ENCODE data around the gene UNC13A.

Gene UNC13A

GRCh38 chr19:17703824-17704463, 15.8 kb upstream of the UNC13A start:
- DNase-seq, result peak; percentile 79

GRCh38 chr19:17695198-17695597, 7.0 kb upstream of the UNC13A start:
- DNase-seq, result no peak

GRCh38 chr19:17692566-17692965, 4.4 kb upstream of the UNC13A start:
- no peak for DNase-seq

- DNase-seq, result no peak
These were observed 870 bp upstream of the UNC13A start for GRCh38 chr19:17688853-17689595.

GRCh38 chr19:17687141-17687856, 855 bp downstream of the UNC13A start:
- DNase-seq, result no peak

- DNase-seq, result no peak
These were observed 1.5 kb downstream of the UNC13A start for GRCh38 chr19:17686592-17687024.

DNA sequence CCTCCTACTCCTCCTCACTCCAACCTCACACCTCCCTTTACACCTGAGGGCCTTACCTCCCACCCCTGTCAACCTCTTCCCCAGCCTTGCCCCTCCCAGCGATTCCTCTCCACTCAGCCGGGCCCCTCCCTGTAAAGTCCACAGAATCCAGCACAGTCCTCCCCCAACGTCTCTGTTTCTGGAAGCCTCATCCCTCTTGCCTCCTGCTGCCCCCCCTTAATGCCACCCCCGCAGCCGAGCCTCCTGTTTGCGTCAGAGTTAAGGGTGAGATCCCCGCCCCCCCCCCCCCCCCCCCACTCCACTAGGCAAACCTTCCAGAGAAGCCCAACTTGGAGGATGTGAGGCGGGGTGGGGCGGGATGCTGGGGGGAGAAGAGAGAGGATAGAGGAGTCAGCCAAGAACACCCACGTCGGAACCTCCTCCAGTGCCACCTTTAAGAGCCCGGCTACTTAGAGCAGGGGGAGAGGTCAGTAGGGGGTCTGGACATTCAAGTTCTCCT, 2.1 kb downstream of the UNC13A start:
- no peak for DNase-seq

- no peak for DNase-seq
These were observed 2.6 kb downstream of the UNC13A start for GRCh38 chr19:17685451-17686022.

DNA sequence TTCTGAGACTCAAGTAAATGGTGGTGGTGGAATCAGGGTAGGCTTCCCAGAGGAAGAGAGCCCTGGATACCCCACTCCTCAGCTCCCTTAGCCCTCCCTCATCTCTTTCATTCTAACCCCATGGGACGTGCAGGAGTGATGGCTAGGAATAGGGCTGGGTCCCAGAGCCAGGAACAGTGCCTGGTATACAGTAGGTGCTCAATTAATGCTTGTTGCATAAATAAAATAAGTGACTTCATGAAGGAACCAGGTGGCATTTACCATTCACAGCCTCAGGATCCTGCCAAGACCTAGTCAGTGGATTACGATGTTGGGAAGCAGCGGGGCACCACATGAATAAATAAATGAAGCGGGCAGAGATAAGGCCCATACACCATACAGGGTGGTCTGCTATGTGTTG, 3.9 kb downstream of the UNC13A start:
- no peak for DNase-seq

- no peak for DNase-seq
These were observed 5.1 kb downstream of the UNC13A start for GRCh38 chr19:17683078-17683477.

- no peak for DNase-seq
These were observed 5.9 kb downstream of the UNC13A start for GRCh38 chr19:17682273-17682672.

DNA sequence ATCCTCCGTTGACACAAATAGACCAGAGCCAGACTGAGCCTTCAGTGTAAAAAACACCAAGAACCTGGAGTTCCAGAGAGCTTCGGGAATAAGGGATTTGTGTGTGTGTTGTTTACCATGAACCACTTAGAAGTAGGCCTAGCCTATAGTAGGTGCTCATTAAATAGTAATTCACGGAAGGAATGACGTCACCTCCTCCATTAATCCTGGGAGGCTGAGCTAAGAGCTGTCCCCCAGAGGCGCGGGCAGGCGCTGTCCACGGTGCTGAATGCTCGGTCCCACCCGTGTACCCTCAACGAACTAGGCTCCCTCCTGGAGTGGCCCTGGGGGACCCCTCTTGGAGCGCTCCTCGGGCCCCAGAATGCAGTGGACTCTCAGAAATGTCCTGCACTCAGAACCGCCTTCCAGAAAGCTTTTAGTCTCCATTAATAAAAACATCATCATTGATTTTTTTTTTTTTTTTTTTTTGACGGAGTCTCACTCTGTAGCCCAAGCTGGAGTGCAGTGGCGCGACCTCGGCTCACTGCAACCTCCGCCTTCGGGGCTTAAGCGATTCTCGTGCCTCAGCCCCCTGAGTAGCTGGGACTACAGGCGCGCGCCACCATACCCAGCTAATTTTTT, 6.5 kb downstream of the UNC13A start:
- peak; percentile 46 for DNase-seq

GRCh38 chr19:17680230-17680722, 7.9 kb downstream of the UNC13A start:
- peak; percentile 32 for DNase-seq

DNA sequence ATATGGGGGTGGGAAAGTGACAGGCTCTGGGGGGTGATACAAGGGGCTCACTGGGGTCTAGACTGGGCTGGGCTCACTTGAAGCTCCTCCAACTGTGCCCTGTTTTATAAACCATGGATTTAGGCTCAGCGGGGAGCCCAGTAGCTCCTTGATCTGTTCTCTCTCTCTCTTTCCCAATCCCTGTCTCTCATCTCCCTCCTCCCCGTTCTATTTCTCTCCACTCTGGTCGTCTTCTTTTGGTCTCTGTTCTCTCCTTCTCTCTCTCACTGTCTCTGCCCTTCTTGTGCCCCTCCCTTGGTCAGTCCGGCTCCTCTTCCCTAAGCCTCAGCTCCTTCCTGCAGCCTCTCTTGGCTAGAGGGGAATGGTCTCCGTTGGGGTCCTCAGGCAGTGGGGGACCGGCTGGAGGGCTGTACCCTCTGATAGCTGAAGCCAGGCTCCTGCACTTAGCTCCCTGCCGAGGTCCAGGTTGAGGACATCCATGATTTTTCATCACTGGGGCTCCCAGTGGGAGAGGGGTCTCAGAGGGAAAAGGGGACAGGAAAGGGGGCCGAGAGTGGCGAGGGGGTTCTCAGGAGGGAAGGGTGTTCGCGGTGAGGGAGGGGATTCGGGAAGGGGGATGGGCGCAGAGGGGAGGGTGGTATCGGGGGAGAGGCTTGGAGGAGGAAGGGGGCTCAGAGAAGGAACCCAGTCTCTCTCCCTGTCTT, 8.5 kb downstream of the UNC13A start:
- no peak for DNase-seq

DNA sequence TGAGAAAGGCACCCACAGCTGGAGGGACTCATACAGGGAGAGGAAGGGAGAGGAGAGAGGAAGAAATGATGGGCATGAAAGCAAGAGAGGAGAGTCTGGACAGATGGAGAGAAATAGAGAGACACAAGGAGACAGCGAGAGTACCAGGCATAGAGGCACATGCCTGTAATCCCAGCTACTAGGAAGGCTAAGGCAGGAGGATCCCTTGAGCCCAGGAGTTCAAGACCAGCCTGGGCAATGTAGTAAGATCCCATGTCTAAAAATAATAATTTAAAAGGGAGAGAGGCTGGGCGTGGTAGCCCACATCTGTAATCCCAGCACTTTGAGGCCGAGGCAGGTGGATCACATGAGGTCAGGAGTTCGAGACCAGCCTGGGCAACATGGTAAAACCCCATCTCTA, 9.3 kb downstream of the UNC13A start:
- DNase-seq, result no peak

GRCh38 chr19:17677002-17677401, 11.2 kb downstream of the UNC13A start:
- DNase-seq, result no peak

DNA sequence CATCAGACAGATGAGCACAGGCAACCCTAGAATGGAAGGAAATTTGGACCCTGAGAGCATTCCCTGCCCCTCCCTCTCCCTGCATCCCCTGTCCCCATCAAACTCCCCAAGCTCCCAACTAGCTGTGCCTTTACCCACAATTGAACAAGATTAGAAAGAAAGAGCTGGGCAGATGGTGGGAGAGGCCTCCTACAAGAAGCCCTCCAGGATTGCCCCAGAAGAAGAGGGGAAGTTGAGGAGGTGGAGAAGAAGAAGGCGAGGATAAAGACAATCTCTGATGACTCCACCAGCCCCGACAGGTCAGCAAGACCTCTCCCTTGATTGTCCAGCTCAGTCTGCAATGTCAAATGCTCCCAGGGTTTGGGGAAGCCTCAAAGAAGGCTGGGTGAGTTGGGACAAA, 11.9 kb downstream of the UNC13A start:
- no peak for DNase-seq

- DNase-seq, result no peak
These were observed 14.0 kb downstream of the UNC13A start for GRCh38 chr19:17673937-17674799.

DNA sequence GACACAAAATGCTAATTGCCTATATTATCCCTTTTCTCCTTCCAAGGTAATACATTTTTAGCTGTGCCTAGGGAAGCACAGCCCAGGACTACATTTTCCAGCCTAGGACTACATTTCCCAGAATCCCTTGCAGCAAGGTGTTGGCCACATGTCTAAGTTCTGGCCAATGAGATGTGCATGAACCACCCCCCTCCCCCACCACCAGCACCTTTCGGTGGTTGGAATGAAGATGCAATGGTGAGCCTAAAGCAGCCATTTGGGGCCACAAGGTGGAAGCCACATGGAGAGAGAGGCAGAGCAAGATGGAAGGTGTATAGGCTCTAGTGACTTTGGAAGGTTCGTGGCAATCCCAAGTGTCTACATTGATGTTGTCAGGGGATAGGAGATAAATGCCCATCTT, 16.2 kb downstream of the UNC13A start:
- no peak for DNase-seq

DNA sequence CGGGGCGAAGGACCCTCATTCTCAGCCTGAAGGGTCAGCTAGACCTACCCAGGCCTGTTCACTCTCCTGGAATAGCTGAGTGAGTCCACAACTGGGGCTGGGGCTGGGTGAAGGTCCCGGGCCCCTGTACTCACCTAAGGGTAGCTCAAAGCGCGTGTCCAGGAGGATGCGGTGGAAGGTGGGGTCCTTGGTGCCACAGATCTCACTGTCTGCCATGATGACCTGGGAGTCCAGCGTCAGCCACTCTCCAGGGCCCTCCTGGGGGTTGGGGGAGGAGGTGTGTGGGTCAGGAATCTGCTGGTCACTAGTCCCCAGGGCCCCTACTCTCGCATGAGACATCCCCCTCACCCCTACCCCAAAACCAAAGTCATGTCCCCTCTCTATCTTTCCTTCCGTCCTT, 18.7 kb downstream of the UNC13A start:
- DNase-seq, result no peak

DNA sequence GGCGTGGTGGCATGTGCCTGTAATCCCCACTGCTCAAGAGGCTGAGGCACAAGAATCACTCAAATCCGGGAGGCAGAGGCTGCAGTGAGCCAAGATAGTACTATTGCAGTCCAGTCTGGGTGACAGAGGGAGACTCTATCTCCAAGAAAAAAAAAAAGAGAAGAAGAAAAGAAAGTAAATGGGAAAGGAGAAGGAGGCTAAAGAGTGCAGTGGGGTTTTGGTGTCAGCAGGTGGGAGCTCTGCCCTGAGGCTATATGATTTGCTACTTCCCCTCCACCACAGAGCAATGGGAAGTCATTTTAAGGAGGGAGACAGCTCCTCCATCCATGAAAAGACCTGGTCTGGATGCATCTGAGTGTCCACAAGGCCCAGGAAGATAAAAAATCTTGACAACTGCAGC, 23.1 kb downstream of the UNC13A start:
- no peak for DNase-seq
